GM19239 (cell line): ENCODE data around the gene ST6GALNAC5.
"Not testable (repeated sequence)": the region's sequence is repeated elsewhere in the genome, so short reads cannot be mapped to it uniquely, and the experiment has no call there.

Experiments
- DNase-seq: peaks from one replicate; pipeline ENCODE4 v3.0.0; 2011; ENCODE audit warnings: low spot score; ENCODE audit not compliant: insufficient read length
- FAIRE-seq: peaks from 2 replicates; lab custom pipeline; 2011; peaks lifted over from hg19 to GRCh38; lab: Jason Lieb, UNC

ST6GALNAC5 gene

DNA sequence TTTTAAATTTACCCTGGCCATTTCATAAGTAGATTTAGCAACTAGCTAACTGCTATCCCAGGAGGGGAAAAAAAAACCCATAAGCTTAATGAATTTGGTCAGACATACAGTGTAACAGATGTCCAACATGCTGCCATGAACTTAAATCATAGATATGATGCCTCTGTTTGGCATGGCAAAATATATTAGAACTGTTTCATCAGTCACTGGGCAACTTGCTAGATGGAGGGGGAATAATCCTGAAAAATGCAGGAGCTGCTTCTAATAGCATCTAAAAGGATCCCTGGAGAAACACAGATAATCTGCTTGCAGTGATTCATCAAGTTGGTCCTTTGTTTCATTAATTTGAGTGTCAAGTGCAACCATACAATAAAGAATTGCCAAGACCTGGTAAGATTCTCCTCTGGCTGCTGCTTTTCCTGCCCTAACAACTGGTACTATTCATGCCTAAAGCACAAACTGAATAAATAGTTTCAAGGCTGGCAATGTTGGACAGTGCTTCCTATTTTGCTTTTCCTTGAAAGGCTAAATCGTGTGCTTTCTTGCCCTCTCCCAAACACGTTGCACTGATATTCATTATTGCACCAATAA lies 1.5 kb upstream of the ST6GALNAC5 start:
- DNase-seq, result no peak
- no peak for FAIRE-seq

DNA sequence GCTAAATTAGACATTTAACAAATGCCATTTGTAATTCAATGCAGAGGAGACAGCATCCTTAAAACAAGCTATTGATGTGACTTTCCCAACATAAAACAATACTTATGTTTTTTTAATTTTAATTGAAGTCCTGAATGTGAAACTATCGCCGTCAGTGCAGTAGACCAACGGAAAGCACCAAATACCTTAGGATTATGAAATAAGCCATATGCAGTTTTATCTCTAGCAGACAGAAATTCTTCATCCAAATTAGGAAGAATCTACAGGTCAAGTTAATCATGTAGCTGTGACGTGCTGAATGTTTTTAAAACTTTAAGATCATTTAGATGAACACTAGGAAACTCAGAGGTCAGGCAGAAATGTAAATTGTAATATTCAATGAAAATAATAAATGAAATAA lies 714 bp upstream of the ST6GALNAC5 start:
- FAIRE-seq, result no peak
- no peak for DNase-seq

DNA sequence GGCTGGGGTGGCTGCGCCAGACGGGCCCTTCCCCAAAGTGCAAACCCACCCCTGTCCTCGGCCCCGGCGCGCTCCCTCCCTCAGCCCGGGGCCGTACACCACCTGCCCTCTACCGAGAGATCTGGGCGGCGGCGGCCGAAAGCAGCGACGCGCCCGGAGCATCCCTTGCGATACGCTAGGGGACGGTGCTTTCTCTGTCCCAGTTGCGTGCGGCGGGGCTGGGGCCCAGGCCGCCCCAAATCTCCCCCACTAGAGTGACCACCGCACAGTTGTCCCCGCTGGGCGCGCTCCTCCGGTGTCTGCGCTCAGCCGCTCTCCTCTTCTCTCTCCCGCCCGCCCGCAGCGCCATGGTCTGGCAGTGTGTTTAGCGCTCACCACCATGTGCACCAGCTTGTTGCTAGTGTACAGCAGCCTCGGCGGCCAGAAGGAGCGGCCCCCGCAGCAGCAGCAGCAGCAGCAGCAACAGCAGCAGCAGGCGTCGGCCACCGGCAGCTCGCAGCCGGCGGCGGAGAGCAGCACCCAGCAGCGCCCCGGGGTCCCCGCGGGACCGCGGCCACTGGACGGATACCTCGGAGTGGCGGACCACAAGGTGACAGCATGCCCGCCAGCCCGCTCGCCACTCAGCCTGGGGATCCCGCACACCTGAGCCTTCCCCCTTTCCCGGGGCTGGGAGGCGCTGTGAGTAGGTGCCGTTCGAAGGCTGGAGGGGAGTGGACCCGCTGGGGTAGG lies 1.0 kb downstream of the ST6GALNAC5 start:
- DNase-seq (no peak), FAIRE-seq (no peak)

DNA sequence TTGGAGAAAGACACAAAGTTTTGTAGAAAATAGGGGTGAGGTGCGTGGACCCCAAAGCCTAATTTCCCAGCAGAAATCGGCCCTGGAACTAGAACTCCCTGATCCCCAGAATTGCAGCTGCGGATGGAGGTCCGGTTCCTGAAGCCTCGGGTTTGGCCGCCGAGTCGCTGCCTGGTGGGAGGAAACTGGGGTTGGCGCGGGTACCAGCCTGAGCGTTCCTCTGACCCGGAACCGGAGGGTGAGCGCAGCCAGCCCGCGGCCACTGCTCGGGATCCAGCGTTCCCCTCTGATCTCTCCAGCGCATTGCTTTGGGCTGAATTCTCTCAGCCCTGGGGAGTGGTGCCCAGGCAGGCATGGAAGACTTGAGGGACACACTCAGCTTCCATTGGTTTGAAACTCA lies 1.6 kb downstream of the ST6GALNAC5 start:
- no peak for FAIRE-seq
- no peak for DNase-seq

DNA sequence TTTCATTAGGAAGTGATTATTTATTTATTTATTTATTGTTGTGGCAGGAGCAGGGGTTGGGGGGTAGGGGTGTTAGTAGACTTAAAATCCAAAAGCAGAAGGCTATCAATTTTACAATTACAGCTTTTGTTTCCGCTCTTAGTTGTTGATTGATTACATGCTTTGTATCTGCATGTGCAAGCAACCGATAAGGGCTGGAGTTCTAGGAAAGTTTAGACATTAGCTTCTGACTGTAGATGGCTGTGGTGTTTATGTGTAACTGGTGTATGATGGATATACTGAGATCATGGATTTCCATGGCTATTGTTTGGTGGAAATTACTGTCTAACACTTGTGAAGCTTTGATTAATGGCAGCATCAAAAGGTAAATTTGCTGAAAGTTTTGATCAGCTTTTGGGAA lies 2.8 kb downstream of the ST6GALNAC5 start:
- FAIRE-seq, result peak; percentile 8
- DNase-seq, result no peak

DNA sequence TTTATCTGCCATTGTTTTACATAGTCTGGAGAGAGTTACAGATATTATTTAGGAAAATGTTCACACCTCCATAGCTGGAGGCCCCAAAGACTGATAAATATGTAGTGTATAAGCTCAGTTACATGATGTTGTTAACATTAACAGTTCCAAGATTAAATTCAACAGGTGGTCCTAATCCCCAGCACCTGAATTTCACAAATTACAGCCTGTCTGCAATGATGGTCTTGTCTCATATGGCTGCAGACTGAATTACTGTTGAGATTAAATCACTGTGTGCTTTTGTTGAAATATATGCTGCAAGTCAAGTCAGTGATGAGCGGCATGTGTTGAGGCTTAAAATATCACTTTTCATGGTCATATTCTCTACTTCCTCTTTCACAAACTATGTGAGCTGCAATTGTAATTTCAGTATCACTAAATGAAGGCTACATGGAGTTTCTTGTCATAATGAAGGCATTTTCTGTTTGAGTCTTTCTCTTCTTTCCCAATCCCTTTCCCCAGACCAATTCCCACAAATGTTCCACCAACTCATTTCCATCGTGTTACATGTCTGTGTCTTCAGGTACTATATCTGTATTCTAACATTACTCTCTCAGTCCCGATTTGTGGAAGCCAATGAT lies 4.2 kb downstream of the ST6GALNAC5 start:
- DNase-seq, result no peak
- peak; percentile 87 for FAIRE-seq

DNA sequence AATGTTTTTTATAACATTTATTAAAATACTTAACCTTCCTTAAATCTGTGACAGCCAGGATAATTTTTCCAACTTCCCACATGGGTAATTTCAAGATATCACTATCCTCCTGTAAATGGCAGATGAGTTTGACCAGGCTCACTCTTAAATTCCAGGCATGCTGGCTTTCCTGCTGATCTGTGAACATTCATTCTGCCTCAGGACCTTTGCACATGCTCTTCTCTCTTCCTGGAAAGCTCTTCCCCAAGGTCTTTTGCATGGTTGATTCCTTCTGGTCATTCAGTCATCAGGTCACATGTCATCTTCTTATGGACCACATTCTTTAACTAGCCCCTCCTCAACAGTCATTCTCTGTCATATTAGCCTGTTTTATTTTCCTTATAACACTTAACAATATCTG lies 5.7 kb downstream of the ST6GALNAC5 start:
- no peak for FAIRE-seq
- DNase-seq, result no peak

DNA sequence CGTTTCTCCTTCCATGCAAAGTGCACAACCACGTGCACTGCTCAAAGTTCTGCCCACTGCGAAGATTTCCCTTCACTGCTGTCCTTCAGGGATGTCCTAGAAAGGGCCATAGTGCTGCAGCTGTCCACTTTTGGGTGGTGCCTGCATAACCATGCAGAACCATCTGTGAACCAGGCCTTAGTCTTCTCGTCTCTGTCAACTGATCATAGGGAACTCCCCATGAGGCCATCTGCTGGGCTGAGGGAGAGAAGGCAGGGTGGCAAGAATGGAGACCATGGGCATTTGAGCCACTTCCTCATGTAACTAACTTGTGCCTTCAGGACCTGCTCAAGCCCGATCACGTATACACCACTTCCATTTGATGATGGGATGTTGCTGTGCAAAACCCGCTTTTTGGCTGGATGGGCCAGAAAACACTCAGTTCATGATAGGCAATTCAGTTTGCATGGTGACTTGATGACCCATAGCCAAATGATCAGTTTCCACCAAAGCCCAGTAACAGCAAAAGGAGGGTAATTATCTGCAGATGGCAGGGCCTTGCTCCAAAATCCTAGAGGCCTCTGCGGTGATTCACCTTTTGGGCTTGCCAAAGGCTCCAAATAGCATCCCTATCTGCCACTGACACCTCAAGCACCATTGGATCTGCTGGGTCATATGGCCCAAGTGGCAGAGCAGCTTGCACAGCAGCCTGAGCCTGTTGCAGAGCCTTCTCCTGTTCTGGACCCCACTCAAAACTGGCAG lies 9.5 kb downstream of the ST6GALNAC5 start:
- FAIRE-seq, result no peak
- no peak for DNase-seq

DNA sequence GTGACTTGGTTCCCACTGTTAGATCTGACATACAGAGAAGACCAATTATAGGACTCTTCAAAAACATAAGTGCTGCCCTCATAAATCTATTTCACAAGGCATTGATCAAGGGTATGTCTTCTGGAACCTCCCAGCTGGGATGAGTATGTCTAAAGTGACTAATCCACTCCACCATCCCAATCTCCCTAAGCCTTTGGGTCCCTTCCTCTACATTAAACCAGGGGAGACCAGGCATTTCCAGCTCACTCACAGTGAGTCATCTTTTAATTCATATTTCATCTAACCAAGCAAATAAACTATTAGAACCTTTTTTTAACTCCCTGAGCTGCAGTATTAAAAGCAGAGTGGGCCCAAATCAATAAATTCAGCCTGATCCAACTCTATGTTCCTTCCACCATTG lies 11.7 kb downstream of the ST6GALNAC5 start:
- FAIRE-seq, DNase-seq: not testable (repeated sequence)

DNA sequence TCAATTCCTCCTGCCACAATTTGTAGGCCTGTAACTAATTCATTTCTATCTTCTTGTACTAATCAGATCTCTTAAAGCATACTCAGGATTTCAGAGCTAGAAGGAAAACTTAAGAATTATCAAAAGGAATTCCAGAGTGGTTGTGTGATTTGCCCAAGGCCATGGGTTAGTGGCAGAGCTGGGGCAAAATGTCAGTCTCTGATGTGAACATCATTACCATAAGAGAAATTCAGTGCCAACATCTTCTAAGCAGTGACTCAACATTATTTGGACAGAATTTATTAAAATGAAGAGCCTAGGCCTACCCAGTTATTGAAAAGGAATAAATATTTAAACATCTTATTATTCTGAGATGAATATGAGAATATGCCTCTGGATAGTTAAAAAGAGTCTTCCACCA lies 14.5 kb downstream of the ST6GALNAC5 start:
- FAIRE-seq, result no peak
- no peak for DNase-seq

DNA sequence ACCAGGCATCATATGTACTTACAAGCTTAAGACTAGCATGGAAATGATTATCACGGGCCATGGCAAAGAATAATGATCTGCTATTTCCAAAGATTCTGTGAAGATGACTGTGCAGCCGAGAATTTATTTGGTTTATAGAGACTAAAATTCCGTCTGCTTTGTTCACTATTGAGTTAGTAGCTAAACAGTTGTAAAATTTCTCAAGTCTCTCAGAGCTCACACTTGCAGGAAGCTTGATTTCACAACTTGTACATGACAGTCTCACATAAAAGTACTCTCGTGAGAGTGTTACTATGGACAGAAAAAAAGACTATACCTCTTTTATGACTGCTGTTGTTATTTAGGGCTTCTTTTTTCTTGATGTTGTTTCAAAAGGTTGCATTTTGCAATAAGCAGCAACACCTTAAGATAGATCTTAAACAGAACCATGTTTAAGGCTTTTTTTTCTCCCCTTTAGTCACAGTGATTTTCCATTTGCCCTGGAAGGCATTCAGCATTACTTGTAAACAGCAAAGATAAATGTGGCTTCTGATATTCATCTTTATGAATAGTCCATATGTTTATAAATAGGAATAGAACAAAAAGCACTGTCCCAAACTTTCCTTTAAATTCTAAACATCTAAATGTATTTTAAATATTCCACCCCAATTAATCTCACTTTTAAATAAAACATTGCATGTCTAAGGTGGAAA lies 24.8 kb downstream of the ST6GALNAC5 start:
- DNase-seq (no peak), FAIRE-seq (no peak)

DNA sequence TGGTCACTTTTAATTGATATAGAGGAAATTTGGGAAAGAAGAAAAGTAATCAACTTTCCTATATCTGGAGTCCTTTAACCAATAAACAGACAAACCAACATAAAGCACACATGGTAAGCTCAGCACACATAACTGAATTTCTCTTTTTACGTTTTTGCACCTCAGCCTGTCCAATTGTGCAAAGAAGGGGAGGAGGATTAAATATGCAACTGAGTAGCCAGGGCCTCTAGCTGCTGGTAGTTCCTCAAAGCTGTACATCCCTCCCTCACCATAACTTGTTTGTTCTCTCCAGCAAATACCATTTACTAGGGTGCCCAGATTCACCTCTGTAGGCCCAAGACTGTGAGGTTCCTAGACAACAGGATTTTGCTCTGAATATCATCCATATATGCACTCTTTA lies 25.4 kb downstream of the ST6GALNAC5 start:
- DNase-seq (no peak), FAIRE-seq (no peak)

DNA sequence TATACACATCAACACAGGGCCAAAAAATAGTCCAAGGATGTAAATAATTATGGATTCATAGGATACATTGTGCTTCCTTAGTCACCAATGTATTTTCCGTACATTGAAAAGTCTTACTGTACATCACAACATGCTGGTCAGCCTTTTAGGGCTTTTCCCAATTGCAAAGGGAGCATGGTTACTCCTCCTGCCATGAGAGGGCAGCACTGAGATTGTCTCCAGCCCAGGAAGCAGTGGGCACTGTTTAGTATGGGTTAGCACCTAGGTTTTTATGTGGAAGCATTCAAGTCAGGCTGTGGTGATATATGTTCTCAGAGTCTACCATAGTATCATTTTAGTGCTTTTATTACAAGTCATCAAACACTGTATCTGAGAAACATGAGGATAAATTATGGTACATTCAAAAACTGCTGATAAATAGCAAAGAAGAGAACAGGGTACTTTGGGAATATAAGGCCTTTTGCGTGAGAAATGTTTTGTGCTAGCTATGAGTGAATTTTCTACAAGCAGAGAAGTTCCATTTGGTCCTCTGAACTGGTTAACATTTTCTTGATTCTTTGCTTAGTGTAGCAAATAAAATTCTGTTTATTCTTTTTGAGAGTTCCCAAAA lies 34.0 kb downstream of the ST6GALNAC5 start:
- FAIRE-seq (peak; percentile 89), DNase-seq (peak; percentile 30)

DNA sequence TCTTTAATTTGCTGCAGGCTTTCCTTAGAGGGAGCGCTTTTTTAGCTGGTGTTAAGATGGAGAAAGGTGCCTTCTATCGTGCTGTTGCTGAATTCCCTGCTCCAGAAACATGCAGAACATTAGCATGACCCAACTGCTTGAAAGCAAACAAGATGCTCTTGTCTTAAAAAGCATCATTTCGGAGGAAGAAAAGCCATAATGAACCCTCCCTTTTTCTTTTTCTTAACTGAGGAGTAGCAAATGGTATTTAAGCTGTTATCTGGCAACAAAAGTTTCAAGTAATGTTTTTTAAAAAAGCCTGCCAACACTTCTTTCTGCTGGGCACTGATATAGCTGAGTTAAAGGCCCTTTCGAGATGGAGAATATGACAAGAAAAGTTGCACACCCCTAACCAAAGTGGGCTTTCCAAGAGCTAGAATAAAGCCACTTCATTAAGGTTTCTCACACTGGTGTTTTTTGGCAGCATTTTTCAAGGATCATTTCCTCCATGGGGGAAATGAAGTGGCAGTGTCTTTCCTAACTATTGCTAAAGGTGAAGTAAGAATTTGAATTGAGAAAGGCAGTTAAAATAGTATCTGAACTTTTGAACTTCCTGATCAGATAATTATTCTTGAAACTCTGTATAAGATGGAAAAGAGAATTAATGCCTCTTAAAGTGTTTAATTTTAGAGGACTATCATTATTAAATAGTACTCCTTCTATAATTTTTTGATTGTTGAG lies 38.8 kb downstream of the ST6GALNAC5 start:
- FAIRE-seq (no peak), DNase-seq (no peak)

DNA sequence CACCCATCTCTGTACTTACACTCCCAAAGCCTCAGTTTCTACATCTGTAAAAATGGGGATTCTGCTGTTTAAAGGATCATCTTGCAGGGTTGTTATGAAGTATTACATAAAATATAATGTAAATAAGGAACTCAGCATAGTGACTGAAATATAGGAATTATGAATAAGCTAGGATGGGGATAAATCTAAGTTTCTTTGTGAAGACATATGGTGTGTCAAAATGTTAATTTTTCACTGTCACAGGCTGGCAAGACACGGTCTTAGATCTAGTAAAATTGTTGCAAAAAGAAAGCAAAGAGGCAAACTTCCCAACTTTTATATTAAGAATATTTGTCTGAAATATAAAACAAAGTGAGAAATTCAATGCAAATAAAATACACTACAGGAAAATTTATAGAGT lies 42.0 kb downstream of the ST6GALNAC5 start:
- FAIRE-seq (no peak), DNase-seq (no peak)

DNA sequence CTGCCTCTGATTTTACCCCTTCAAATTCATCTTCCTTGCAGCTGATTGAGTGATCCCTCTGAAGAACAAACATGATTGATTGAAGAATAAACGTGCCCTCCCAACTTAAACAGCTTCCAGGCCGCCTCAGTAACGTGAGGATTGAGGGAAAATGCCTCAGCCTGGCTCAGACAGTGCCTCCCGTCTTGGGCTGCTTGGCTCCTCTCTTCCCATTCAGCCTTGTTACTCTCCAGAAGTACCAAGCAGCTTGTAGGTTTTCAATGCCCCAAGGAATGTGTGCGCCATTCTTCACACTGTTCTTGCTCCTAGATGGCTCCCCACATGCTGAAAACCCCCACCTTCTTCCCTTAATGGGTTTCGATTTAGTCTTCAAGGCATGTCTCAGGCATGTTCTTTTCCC lies 51.8 kb downstream of the ST6GALNAC5 start:
- peak; percentile 14 for FAIRE-seq
- no peak for DNase-seq

DNA sequence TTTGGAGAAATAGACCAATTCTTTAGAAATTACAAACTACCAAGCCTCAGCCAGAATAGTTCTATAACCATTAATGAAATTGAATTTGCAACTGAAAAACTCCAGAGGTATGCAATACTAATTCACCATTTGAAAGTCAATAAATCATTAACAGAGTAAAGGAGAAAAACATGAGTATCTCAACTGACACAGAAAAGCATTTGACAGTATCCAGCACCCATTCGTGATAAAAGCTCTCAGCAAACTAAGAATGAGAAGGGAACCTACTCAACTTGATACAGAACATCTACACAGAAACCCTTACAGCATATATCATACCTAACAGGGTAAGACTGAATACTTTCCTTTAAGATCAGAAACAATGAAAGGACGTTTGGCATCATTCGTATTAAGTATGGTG lies 54.3 kb downstream of the ST6GALNAC5 start:
- peak; percentile 39 for FAIRE-seq
- DNase-seq, result no peak

DNA sequence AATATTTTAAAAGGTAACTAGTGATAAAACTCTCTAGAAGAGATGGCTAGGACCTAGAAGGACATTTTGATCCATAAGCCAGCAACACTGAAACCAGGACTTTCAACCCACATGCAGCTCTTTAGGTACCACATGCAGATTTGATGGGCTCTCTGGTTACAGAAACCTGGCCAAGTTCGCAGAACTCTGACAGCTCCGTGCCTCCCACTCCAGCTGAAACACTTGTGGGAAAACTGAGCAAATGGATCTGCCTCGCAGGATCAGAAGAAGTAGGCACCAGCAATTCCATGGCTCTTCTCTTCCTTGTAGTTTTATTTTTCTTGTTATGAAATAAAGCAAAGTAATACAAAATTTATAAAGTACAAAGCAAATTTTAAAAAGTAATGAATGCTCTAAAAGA lies 58.5 kb downstream of the ST6GALNAC5 start:
- DNase-seq (no peak), FAIRE-seq (no peak)

DNA sequence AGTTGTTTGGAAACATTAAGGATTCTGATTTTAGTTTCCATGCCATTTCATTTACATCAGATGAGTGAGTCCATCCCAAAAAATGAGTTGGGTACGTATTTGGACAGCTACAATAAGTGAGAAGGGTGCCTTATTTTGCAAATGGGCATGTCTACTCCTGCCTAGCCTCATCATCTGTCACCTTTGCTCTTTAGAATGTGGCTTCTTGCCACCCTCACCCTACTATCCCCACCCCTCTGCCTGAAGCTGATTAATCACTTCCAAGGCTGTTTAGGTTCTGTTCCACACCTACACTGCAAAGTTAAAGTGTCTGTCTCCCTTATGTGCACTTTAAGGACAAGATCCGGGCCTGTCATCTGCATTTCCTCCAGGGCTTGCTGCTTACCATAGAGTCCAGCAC lies 61.2 kb downstream of the ST6GALNAC5 start:
- DNase-seq, result no peak

More for the DNA sequence above, 61.2 kb downstream of the ST6GALNAC5 start:
- no peak for FAIRE-seq
